Measurements from ENCODE around the gene RFPL1.

RFPL1 gene

DNA sequence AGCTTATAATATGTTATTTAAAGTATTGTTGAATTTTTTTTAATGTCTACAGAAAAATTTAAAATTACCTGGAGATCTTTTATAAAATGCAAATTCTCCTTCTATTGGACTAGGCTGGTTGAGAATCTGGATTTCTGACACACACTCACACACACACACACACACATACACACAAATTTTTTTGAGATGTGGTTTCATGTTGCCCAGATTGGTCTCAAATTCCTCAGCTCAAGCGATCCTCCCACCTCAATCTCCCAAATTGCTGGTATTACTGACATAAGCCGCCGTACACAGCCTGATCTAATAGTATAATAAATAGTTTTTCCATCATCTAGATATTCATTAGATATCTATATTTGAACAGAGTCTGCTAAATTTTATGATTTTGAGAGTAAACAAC lies 4.5 kb upstream of the RFPL1 start:
- H3K27ac ChIP-seq, result no peak overlapping the region
- TF ChIP-seq, protein P1, sequence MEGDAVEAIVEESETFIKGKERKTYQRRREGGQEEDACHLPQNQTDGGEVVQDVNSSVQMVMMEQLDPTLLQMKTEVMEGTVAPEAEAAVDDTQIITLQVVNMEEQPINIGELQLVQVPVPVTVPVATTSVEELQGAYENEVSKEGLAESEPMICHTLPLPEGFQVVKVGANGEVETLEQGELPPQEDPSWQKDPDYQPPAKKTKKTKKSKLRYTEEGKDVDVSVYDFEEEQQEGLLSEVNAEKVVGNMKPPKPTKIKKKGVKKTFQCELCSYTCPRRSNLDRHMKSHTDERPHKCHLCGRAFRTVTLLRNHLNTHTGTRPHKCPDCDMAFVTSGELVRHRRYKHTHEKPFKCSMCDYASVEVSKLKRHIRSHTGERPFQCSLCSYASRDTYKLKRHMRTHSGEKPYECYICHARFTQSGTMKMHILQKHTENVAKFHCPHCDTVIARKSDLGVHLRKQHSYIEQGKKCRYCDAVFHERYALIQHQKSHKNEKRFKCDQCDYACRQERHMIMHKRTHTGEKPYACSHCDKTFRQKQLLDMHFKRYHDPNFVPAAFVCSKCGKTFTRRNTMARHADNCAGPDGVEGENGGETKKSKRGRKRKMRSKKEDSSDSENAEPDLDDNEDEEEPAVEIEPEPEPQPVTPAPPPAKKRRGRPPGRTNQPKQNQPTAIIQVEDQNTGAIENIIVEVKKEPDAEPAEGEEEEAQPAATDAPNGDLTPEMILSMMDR (conservative IDR thresholded peaks at IDR 0.05), result no peak

DNA sequence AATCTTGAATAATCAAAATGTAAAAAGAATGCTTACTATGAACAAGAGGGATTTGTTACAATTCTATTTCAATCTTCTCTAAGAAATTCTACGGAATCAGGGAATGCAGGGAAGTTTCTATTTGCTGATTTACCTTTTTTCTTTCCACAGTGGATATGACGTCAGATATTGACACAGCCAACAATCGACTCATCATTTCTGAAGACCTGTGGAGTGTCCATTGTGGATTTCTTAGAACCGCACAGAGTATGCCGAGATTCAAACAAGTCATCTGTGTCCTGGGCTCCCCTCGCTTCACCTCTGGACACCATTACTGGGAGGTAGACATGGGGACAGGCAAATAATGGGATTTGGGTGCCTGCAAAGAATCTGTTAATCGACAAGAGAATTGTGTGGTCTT lies 4.1 kb upstream of the RFPL1 start:
- TF ChIP-seq, protein P1 (conservative IDR thresholded peaks at IDR 0.05), result no peak
- H3K27ac ChIP-seq, result no peak overlapping the region

DNA sequence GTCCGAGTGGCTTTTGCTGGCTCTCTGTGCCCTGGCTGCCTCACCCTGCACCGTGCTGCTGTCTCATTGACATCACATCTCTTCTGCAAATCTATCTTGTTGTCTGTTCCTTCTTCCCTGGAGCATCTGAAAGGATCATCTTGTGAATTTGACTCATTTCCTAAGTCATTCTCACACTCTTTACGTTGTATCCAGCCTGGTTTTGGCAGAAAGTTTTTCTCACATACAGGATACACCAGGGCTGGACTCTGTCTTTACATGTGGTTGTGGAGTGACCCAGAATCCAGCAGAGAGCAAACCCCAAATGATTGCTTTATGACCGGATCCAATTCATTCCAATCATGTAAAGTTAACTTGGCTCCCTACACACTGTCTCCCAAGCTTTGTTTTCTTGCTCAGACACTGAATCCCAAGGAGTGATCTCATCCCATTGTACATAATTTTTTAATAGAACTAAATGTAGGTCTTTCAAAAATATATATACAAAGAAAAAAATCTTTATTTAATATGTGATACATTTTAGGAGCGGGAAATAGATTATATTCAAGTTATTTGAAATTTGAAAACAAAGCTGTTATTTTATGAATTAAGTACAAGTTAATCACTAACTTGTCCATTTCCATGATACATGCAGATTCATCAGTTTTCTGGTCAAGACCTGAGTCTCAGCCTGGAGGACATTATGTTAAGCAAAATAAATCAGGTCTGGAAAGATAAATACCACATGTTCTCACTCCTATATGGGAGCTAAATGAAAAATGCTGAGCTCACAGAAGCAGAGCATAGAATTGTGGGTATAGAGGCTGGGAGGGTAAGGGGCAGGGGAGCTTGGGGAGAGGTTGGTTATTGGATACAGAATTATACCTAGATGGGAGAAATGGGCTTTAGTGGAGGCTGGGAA lies 2.9 kb upstream of the RFPL1 start:
- TF ChIP-seq, protein P1 (conservative IDR thresholded peaks at IDR 0.05), result no peak
- H3K27ac ChIP-seq, result no peak overlapping the region

DNA sequence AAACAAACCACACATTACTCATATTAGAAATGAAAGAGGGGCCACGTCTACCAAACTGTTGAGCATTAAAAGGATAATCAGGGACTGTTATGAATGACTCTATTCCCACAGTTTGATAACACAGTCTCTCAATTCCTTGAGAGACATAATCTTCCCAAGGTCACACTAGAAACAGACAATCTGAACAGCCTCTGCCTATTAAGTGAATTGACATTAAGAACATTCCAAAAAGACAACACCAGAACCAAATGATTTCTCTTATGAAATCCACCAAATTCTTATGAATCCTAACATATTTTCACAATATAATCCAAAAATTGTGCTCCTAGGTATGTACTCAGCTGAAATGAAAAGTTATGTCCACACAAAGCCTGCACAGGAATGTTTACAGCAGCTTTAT lies 4.6 kb downstream of the RFPL1 start:
- TF ChIP-seq, protein P1 (conservative IDR thresholded peaks at IDR 0.05), result no peak
- no peak overlapping the region for H3K27ac ChIP-seq

DNA sequence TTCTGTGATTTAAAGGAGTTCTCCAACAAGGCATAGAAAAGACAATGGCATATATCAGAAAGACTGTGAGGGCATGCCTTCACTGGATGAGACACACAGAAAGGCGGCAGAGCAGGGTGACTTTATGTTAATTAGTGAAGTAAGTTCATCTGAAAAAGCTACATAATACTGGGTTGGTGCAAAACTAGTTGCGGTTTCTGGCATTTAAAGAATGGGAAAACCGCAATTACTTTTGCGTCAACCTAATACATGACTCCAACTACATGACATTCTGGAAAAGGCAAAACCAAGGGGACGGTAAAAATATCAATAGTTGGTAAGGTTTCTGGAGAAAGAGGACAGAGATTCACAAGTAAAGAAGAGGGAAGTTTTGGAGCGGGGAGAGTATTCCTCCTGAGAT lies 5.1 kb downstream of the RFPL1 start:
- H3K27ac ChIP-seq, result no peak overlapping the region
- TF ChIP-seq, protein P1 (conservative IDR thresholded peaks at IDR 0.05), result no peak

DNA sequence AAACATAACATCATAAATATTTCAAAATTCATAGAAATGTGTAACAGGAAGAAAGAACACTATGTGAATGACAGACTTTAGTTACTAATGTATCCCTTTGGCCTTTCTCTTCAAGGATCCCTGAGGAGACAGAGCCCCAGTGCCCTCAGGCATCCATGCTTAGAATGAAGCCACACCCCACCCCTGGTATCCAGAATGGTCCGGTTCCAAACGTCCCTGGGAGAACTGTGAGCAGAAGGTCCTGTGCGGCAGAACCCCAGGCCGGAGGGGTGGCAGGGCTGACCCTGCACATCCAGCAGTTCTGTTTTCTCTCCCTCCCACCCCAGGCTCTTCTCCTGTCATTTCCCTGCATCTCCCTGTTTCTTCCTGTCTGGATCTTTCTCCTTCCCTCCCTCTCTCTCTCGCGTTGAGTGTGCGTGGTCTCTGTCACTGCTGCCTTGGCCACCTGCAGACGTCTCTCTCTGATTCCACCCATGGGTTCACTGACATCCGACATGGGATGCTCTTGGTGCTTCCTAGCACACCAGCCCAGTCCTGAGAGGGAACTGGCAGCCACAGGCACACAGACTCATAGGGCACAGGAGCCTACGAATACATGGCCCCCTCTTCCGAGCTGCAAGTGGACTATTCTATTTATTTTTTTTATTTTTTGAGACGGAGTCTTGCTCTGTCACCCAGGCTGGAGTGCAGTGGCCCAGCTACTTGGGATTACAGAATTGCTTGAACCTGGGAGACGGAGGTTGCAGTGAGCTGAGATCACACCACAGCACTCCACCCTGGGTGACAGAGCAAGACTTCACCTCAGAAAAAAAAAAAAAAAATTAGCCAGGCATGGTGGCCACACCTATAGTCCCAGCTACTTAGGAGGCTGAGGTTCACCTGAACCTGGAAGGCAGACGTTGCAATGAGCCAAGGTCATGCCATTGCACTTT lies 5.7 kb downstream of the RFPL1 start:
- H3K27ac ChIP-seq, result no peak overlapping the region

More for the DNA sequence above, 5.7 kb downstream of the RFPL1 start:
- TF ChIP-seq, protein P1 (conservative IDR thresholded peaks at IDR 0.05), result no peak

Data from VCaP (cell line).